Measurements from ENCODE around the gene KCNK2.

KCNK2 gene

GRCh38 chr1:215094381-215094780 lies 11.8 kb downstream of the KCNK2 start:
- no peak for DNase-seq (ENCODE audit: low read depth, low spot score)

- DNase-seq (ENCODE audit: low read depth, low spot score): no peak
These were observed 13.0 kb downstream of the KCNK2 start for GRCh38 chr1:215095524-215095923.

GRCh38 chr1:215101511-215101910 lies 19.0 kb downstream of the KCNK2 start:
- DNase-seq (ENCODE audit: low read depth, low spot score): no peak

GRCh38 chr1:215104283-215104682 lies 21.7 kb downstream of the KCNK2 start:
- DNase-seq (ENCODE audit: low read depth, low spot score): no peak

- DNase-seq (ENCODE audit: low read depth, low spot score): no peak
These were observed 23.5 kb downstream of the KCNK2 start for GRCh38 chr1:215106067-215106466.

GRCh38 chr1:215109171-215109570 lies 26.6 kb downstream of the KCNK2 start:
- no peak for DNase-seq (ENCODE audit: low read depth, low spot score)

- DNase-seq (ENCODE audit: low read depth, low spot score): no peak
These were observed 29.4 kb downstream of the KCNK2 start for GRCh38 chr1:215111916-215112315.

GRCh38 chr1:215113776-215114153 lies 31.2 kb downstream of the KCNK2 start:
- peak; percentile 18 for DNase-seq (ENCODE audit: low read depth, low spot score)

- DNase-seq (ENCODE audit: low read depth, low spot score): peak; percentile 40
These were observed 31.8 kb downstream of the KCNK2 start for GRCh38 chr1:215114154-215114933.

GRCh38 chr1:215115760-215116159 lies 33.2 kb downstream of the KCNK2 start:
- DNase-seq (ENCODE audit: low read depth, low spot score): no peak

- DNase-seq (ENCODE audit: low read depth, low spot score): no peak
These were observed 35.5 kb downstream of the KCNK2 start for GRCh38 chr1:215118081-215118480.

- DNase-seq (ENCODE audit: low read depth, low spot score): no peak
These were observed 36.5 kb downstream of the KCNK2 start for GRCh38 chr1:215119056-215119455.

- DNase-seq (ENCODE audit: low read depth, low spot score): no peak
These were observed 37.3 kb downstream of the KCNK2 start for GRCh38 chr1:215119719-215120365.

GRCh38 chr1:215128504-215128903 lies 46.0 kb downstream of the KCNK2 start:
- no peak for DNase-seq (ENCODE audit: low read depth, low spot score)

- no peak for DNase-seq (ENCODE audit: low read depth, low spot score)
These were observed 48.8 kb downstream of the KCNK2 start for GRCh38 chr1:215131291-215131690.

- DNase-seq (ENCODE audit: low read depth, low spot score): no peak
These were observed 49.6 kb downstream of the KCNK2 start for GRCh38 chr1:215132156-215132555.

GRCh38 chr1:215133532-215133931 lies 51.0 kb downstream of the KCNK2 start:
- no peak for DNase-seq (ENCODE audit: low read depth, low spot score)

GRCh38 chr1:215137985-215138384 lies 55.4 kb downstream of the KCNK2 start:
- no peak for DNase-seq (ENCODE audit: low read depth, low spot score)

GRCh38 chr1:215140135-215140534 lies 57.6 kb downstream of the KCNK2 start:
- no peak for DNase-seq (ENCODE audit: low read depth, low spot score)

- no peak for DNase-seq (ENCODE audit: low read depth, low spot score)
These were observed 58.9 kb downstream of the KCNK2 start for GRCh38 chr1:215141460-215141859.

GRCh38 chr1:215143497-215143896 lies 61.0 kb downstream of the KCNK2 start:
- no peak for DNase-seq (ENCODE audit: low read depth, low spot score)

- peak; percentile 40 for DNase-seq (ENCODE audit: low read depth, low spot score)
These were observed 63.9 kb downstream of the KCNK2 start for GRCh38 chr1:215146240-215146975.

- DNase-seq (ENCODE audit: low read depth, low spot score): no peak
These were observed 64.5 kb downstream of the KCNK2 start for GRCh38 chr1:215147024-215147423.
